Measurements from ENCODE around the gene GTF2E1.
"Not testable (repeated sequence)": the region's sequence is repeated elsewhere in the genome, so short reads cannot be mapped to it uniquely, and the experiment has no call there.

Gene GTF2E1

DNA sequence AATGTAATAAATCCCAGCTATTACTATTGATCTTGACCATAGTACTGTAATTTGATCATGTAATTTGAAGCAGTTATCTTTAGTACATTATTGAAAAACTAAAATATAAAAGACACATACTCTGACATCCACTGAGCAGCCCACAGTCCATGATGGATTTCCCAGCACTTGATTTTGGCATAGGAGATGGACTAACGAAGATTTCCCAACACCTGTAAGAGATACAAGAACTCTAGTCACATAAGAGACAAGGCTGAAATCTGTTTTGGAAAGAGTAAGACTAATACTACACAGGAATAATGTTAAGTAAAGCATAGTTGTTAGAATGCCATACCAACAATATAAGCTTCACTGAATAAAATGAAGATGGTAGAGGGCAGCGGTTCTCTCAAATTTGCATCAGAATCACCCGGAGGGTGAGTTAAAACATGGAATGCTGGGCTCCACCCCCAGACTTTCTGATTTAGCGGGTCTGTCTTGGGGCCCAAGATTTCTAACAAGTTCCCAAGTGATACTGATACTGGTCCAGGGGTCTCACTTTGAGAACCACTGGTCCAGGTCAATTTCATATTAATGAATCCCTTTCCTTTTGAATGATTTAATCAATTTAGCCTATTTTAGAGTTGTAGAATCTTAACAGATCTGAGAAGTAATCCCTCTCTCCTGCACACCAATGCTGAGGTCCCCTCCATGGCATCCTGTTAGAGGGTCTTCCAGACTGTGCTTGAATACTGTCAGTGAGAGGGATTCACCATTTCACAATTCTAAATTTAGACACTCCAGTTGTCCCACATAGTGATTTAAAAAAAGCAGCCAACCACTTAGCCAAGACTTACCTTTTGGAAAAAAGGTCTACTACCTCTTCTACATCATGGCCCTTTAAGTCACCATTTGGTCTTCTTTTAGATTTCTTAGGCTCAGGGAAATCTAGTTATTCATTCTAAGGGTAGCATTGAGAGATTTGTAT is 11.7 kb upstream of the GTF2E1 start:
- Histone ChIP-seq H3K36me3 (ENCODE audit: control insufficient read depth in 1 of 2, insufficient read depth in 2 of 2, low read length in 2 of 2) (peaks cover 0 to 11% of the 10 kb centered on the region in 2 donors), H3K27me3 (ENCODE audit: low read depth, low read length) (no peaks in the 10 kb centered on the region), H3K4me1 (ENCODE audit: control insufficient read depth in 1 of 2, insufficient read depth in 2 of 2, low read length in 2 of 2) (no peaks in the 10 kb centered on the region), H3K4me3 (ENCODE audit: low read depth in 1 of 2, low read length in 2 of 2) (no peak overlapping the region), H3K27ac (ENCODE audit: low read length) (no peak overlapping the region), H3K9me3 (ENCODE audit: control insufficient read depth in 1 of 2, low read length in 2 of 2) (no peaks in the 10 kb centered on the region)

DNA sequence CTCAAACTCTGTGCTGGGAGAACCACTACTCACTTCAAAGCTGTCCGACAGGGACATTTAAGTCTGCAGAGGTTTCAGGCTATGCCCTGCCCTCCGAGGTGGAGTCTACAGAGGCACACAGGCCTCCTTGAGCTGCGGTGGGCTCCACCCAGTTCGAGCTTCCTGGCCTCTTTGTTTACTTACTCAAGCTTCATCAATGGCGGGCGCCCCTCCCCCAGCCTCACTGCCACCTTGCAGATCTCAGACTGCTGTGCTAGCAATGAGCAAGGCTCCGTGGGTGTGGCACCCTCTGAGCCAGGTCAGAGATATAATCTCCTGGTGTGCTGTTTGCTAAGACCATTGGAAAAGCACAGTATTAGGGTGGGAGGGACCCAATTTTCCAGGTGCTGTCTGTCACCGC is 4.5 kb upstream of the GTF2E1 start:
- H3K9me3 ChIP-seq (ENCODE audit: control insufficient read depth in 1 of 2, low read length in 2 of 2); H3K4me1 ChIP-seq (ENCODE audit: control insufficient read depth in 1 of 2, insufficient read depth in 2 of 2, low read length in 2 of 2); H3K27ac ChIP-seq (ENCODE audit: low read length); H3K36me3 ChIP-seq (ENCODE audit: control insufficient read depth in 1 of 2, insufficient read depth in 2 of 2, low read length in 2 of 2); H3K4me3 ChIP-seq (ENCODE audit: low read depth in 1 of 2, low read length in 2 of 2); H3K27me3 ChIP-seq (ENCODE audit: low read depth, low read length): not testable (repeated sequence)

DNA sequence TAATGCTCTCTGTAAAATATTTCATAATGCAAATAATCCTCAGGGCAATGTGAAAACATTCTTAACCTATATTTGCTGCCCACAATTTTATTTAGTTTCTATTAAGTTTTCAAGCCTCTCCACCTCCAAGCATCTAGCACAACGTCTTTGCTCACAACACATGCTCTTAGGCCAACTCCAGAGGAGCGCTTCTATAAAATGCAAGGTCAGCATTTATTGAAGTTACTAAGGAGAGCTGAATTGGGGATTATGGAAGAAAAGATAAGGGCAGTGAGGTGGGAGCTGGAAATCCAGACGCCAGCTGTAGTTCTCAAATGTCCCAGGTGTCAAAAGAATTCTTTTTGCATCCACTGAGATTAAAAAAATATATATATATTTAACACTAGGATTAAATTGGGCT is 1.2 kb upstream of the GTF2E1 start:
- Histone ChIP-seq H3K9me3 (ENCODE audit: control insufficient read depth in 1 of 2, low read length in 2 of 2) (no peaks in the 10 kb centered on the region), H3K36me3 (ENCODE audit: control insufficient read depth in 1 of 2, insufficient read depth in 2 of 2, low read length in 2 of 2) (peaks cover 0 to 3% of the 10 kb centered on the region in 2 donors), H3K4me3 (ENCODE audit: low read depth in 1 of 2, low read length in 2 of 2) (peak overlapping the region; percentile 84 to 93), H3K27ac (ENCODE audit: low read length) (no peak overlapping the region), H3K27me3 (ENCODE audit: low read depth, low read length) (no peaks in the 10 kb centered on the region), H3K4me1 (ENCODE audit: control insufficient read depth in 1 of 2, insufficient read depth in 2 of 2, low read length in 2 of 2) (peaks cover 0 to 16% of the 10 kb centered on the region in 2 donors)

DNA sequence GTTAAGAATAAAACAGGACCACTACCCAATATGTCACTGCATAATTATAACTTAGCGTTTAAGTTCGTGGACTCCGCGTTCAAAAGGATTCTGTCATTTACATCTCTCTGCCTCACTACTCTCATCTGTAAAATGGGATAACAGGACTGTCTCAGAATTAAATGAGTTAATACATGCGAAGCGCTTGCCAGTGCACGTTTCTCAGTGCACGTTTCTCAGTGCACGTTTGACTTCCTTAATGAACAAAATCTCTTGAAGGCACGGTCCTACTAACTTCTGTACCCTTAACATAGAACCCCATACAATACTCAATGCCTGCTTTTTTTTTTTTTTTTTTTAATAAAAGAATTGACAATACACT is 727 bp upstream of the GTF2E1 start:
- peak overlapping the region; percentile 99 for H3K27ac ChIP-seq (ENCODE audit: low read length)
- H3K27me3 ChIP-seq (ENCODE audit: low read depth, low read length), result no peaks in the 10 kb centered on the region
- peak overlapping the region; percentile 84 to 93 for H3K4me3 ChIP-seq (ENCODE audit: low read depth in 1 of 2, low read length in 2 of 2)
- no peaks in the 10 kb centered on the region for H3K9me3 ChIP-seq (ENCODE audit: control insufficient read depth in 1 of 2, low read length in 2 of 2)
- peaks cover 0 to 16% of the 10 kb centered on the region in 2 donors for H3K4me1 ChIP-seq (ENCODE audit: control insufficient read depth in 1 of 2, insufficient read depth in 2 of 2, low read length in 2 of 2)
- peaks cover 0 to 3% of the 10 kb centered on the region in 2 donors for H3K36me3 ChIP-seq (ENCODE audit: control insufficient read depth in 1 of 2, insufficient read depth in 2 of 2, low read length in 2 of 2)

DNA sequence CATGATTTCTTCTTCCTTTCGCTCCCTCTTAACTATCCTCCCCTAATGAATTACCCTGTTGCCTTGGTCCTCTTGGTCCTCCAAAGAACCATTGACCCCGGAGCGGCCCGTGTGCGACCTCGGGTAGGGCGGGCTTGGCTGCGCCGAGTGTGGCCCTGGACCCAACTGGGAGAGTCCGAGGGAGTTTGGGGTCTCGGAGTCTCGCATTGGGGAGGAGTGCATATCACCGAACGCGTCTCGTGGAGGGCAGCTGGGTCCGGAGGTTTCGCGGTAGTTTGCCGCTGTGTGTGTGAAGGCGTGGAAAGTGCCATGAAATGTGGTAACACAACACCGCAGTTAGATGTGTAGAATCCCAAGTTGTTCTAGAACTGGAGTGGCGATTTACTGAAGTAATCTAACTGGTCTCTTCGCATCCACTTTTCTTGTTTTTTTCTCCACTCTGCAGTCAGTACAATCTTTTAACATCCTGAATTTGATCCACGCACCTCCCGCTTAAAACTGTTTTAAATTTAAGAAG is 363 bp downstream of the GTF2E1 start:
- peaks cover 0 to 16% of the 10 kb centered on the region in 2 donors for H3K4me1 ChIP-seq (ENCODE audit: control insufficient read depth in 1 of 2, insufficient read depth in 2 of 2, low read length in 2 of 2)
- H3K36me3 ChIP-seq (ENCODE audit: control insufficient read depth in 1 of 2, insufficient read depth in 2 of 2, low read length in 2 of 2), result peaks cover 0 to 3% of the 10 kb centered on the region in 2 donors
- H3K4me3 ChIP-seq (ENCODE audit: low read depth in 1 of 2, low read length in 2 of 2), result peak overlapping the region; percentile 84 to 93
- H3K9me3 ChIP-seq (ENCODE audit: control insufficient read depth in 1 of 2, low read length in 2 of 2), result no peaks in the 10 kb centered on the region
- H3K27me3 ChIP-seq (ENCODE audit: low read depth, low read length), result no peaks in the 10 kb centered on the region
- H3K27ac ChIP-seq (ENCODE audit: low read length), result peak overlapping the region; percentile 99

DNA sequence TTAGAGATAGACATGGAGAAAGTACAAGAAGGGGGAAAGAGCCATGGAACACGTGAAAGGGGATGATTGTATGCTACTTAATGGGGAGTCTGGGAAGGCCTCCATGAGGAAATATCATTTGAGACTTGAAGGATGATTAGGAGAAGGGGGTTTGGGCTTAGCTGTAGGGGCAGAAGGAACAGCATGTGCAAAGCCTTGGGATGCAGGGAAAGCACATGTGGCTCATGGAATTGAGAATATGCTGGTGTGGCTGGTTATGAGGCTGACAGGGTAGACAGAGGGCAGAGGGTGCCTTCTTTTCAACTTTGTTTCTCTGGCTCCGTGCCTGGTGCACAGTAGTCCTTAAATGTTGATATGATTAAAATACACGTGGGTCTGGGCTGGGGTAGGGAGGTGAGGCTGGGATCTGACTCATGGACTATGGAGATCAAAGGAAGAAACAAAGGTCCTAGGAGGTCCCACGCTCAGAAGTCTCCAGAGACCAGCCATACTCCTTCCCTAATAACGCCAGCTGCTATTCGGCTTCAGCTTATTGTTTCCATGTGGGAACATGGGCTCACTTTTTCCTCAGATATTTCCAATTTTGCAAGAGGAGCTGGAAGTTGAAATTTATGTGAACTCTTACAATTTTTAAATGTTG is 1.1 kb downstream of the GTF2E1 start:
- Histone ChIP-seq H3K27me3 (ENCODE audit: low read depth, low read length) (no peaks in the 10 kb centered on the region), H3K9me3 (ENCODE audit: control insufficient read depth in 1 of 2, low read length in 2 of 2) (no peaks in the 10 kb centered on the region), H3K4me1 (ENCODE audit: control insufficient read depth in 1 of 2, insufficient read depth in 2 of 2, low read length in 2 of 2) (peaks cover 0 to 16% of the 10 kb centered on the region in 2 donors), H3K4me3 (ENCODE audit: low read depth in 1 of 2, low read length in 2 of 2) (peak overlapping the region; percentile 84 to 93), H3K36me3 (ENCODE audit: control insufficient read depth in 1 of 2, insufficient read depth in 2 of 2, low read length in 2 of 2) (peaks cover 0 to 3% of the 10 kb centered on the region in 2 donors), H3K27ac (ENCODE audit: low read length) (peak overlapping the region; percentile 99)

DNA sequence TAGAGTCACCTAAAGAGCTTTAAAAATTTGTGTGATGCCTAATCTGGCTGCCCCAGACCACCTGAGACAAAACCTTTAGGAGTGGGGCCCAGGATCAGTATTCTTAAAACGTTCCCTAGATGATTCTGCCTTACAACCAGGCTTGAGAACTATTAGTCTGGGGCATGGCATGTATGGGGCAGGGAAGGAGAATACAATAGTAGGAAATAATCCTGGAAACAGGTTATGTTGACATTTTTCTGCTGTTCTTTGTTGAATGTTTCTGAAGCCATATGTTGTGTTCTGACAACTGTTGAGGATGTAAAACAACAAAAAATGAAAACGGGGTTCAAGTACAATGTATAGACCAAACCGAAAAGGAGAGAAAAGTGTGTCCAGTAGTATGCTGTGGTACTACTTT is 2.9 kb downstream of the GTF2E1 start:
- Histone ChIP-seq H3K4me1 (ENCODE audit: control insufficient read depth in 1 of 2, insufficient read depth in 2 of 2, low read length in 2 of 2) (peaks cover 0 to 16% of the 10 kb centered on the region in 2 donors), H3K4me3 (ENCODE audit: low read depth in 1 of 2, low read length in 2 of 2) (no peak overlapping the region), H3K36me3 (ENCODE audit: control insufficient read depth in 1 of 2, insufficient read depth in 2 of 2, low read length in 2 of 2) (peaks cover 0 to 3% of the 10 kb centered on the region in 2 donors), H3K9me3 (ENCODE audit: control insufficient read depth in 1 of 2, low read length in 2 of 2) (no peaks in the 10 kb centered on the region), H3K27me3 (ENCODE audit: low read depth, low read length) (no peaks in the 10 kb centered on the region), H3K27ac (ENCODE audit: low read length) (no peak overlapping the region)

DNA sequence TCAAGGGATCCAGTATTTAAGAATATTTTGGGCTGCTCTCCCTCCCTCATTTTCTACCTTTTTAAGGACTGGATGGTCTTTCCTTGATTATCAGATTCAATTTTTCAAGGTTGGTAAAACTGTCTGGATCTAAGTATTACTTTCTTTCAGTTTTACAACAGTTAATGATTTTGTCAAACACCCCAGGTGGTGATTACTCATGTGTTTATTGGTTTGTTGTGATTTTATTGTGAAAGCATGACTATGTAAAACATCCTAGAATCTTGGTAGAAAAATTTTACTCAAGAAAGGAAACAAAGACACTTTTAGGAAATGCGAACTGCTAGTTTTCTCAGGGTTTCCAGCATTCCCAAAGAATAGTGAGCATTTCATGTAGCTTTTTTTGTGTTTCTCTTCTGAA is 7.3 kb downstream of the GTF2E1 start:
- Histone ChIP-seq H3K27me3 (ENCODE audit: low read depth, low read length) (no peaks in the 10 kb centered on the region), H3K4me3 (ENCODE audit: low read depth in 1 of 2, low read length in 2 of 2) (no peak overlapping the region), H3K27ac (ENCODE audit: low read length) (no peak overlapping the region), H3K4me1 (ENCODE audit: control insufficient read depth in 1 of 2, insufficient read depth in 2 of 2, low read length in 2 of 2) (peaks cover 0 to 4% of the 10 kb centered on the region in 2 donors), H3K9me3 (ENCODE audit: control insufficient read depth in 1 of 2, low read length in 2 of 2) (no peaks in the 10 kb centered on the region), H3K36me3 (ENCODE audit: control insufficient read depth in 1 of 2, insufficient read depth in 2 of 2, low read length in 2 of 2) (peaks cover 0 to 10% of the 10 kb centered on the region in 2 donors)

DNA sequence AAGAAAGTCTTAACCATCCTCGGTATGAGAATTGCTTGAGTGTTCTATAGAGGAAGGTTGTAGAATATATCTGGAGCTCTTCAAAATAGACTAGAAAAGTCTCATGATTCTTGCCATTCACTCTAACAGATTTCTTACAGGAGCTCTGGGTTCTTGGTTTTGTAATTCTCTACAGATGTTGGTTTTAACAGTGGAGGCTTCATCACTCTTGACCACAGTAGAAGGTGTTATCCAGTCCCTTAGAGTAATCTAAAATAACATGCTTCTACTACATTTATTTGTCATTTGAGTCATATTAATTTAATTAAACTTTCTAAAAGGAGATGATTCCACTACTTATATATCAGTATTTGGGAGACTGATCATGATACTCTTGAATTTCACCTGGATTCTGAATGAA is 9.7 kb downstream of the GTF2E1 start:
- H3K4me1 ChIP-seq (ENCODE audit: control insufficient read depth in 1 of 2, insufficient read depth in 2 of 2, low read length in 2 of 2), result no peaks in the 10 kb centered on the region
- H3K27me3 ChIP-seq (ENCODE audit: low read depth, low read length), result no peaks in the 10 kb centered on the region
- H3K36me3 ChIP-seq (ENCODE audit: control insufficient read depth in 1 of 2, insufficient read depth in 2 of 2, low read length in 2 of 2), result peaks cover 5 to 10% of the 10 kb centered on the region in 2 donors
- no peaks in the 10 kb centered on the region for H3K9me3 ChIP-seq (ENCODE audit: control insufficient read depth in 1 of 2, low read length in 2 of 2)
- H3K4me3 ChIP-seq (ENCODE audit: low read depth in 1 of 2, low read length in 2 of 2), result no peak overlapping the region
- no peak overlapping the region for H3K27ac ChIP-seq (ENCODE audit: low read length)

DNA sequence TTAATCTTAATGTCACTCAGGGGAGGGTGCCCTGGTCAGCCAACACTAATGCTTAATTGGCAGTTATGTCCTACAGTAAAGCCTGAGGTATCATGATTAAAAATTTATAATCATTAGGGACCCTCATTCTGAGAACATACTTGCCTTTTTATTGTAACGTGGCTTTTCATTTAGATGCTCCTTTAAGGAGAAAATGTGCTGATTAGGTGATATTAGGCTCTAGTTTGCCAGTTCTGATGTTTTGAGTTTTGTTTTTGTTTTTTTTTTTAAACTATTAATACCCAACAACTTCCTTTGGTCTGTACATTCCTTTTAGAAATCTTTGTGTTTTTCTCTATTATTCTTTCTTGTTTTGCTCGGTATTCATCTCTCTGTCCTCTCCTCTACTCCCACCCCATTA is 10.3 kb downstream of the GTF2E1 start:
- no peak overlapping the region for H3K27ac ChIP-seq (ENCODE audit: low read length)
- peaks cover 5 to 10% of the 10 kb centered on the region in 2 donors for H3K36me3 ChIP-seq (ENCODE audit: control insufficient read depth in 1 of 2, insufficient read depth in 2 of 2, low read length in 2 of 2)
- H3K27me3 ChIP-seq (ENCODE audit: low read depth, low read length), result no peaks in the 10 kb centered on the region
- H3K4me3 ChIP-seq (ENCODE audit: low read depth in 1 of 2, low read length in 2 of 2), result no peak overlapping the region
- no peaks in the 10 kb centered on the region for H3K4me1 ChIP-seq (ENCODE audit: control insufficient read depth in 1 of 2, insufficient read depth in 2 of 2, low read length in 2 of 2)
- no peaks in the 10 kb centered on the region for H3K9me3 ChIP-seq (ENCODE audit: control insufficient read depth in 1 of 2, low read length in 2 of 2)

DNA sequence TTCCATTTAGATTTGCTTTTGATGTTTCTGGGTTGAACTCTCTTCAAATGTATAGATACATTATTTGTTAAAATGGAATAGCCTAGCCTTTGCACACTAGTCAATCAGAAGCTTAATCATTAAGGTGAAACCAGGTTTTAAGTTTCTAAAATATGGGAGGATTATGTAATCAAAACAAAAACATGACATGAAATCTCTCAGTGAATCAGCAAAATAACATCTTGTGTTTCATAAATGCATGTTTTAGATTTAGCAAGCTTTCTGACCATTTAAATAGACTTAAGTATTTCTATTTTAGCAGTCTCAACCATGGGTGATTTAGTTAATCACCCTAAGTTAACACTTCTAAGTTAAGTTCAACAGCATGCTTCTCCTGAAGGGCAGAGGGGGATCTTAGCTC is 11.3 kb downstream of the GTF2E1 start:
- no peak overlapping the region for H3K27ac ChIP-seq (ENCODE audit: low read length)
- H3K27me3 ChIP-seq (ENCODE audit: low read depth, low read length), result no peaks in the 10 kb centered on the region
- H3K4me1 ChIP-seq (ENCODE audit: control insufficient read depth in 1 of 2, insufficient read depth in 2 of 2, low read length in 2 of 2), result no peaks in the 10 kb centered on the region

More for the DNA sequence above, 11.3 kb downstream of the GTF2E1 start:
- Histone ChIP-seq H3K4me3 (ENCODE audit: low read depth in 1 of 2, low read length in 2 of 2) (no peak overlapping the region), H3K36me3 (ENCODE audit: control insufficient read depth in 1 of 2, insufficient read depth in 2 of 2, low read length in 2 of 2) (peaks cover 5 to 10% of the 10 kb centered on the region in 2 donors), H3K9me3 (ENCODE audit: control insufficient read depth in 1 of 2, low read length in 2 of 2) (no peaks in the 10 kb centered on the region)
